ENCODE measurements around the gene KAT2B.

GRCh38 chr3:20023623-20024405 lies 16.4 kb upstream of the KAT2B start:
- TF ChIP-seq, protein P1, sequence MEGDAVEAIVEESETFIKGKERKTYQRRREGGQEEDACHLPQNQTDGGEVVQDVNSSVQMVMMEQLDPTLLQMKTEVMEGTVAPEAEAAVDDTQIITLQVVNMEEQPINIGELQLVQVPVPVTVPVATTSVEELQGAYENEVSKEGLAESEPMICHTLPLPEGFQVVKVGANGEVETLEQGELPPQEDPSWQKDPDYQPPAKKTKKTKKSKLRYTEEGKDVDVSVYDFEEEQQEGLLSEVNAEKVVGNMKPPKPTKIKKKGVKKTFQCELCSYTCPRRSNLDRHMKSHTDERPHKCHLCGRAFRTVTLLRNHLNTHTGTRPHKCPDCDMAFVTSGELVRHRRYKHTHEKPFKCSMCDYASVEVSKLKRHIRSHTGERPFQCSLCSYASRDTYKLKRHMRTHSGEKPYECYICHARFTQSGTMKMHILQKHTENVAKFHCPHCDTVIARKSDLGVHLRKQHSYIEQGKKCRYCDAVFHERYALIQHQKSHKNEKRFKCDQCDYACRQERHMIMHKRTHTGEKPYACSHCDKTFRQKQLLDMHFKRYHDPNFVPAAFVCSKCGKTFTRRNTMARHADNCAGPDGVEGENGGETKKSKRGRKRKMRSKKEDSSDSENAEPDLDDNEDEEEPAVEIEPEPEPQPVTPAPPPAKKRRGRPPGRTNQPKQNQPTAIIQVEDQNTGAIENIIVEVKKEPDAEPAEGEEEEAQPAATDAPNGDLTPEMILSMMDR (conservative IDR thresholded peaks at IDR 0.05): no peak
- no peak for TF ChIP-seq EZH2 (IDR thresholded peaks at IDR 0.05; ENCODE audit: low read depth)

Measured in PC-9 (cell line).